EH (cell line): ENCODE measurements around the gene GYPE.
"Not testable (repeated sequence)": the region's sequence is repeated elsewhere in the genome, so short reads cannot be mapped to it uniquely, and the experiment has no call there.

ENCODE experiments used
- DNase-seq: peaks from one replicate; pipeline ENCODE4 v3.0.0-alpha.2; 2015; ENCODE audit warnings: low read depth

GYPE gene

GRCh38 chr4:143869925-143870324 lies 35.4 kb downstream of the GYPE start:
- not testable (repeated sequence) for DNase-seq

GRCh38 chr4:143862716-143863115 lies 42.6 kb downstream of the GYPE start:
- not testable (repeated sequence) for DNase-seq

- DNase-seq, result no peak
Measured at GRCh38 chr4:143858456-143858855, 46.9 kb downstream of the GYPE start.

- DNase-seq, result not testable (repeated sequence)
Measured at GRCh38 chr4:143857391-143858336, 47.7 kb downstream of the GYPE start.

- not testable (repeated sequence) for DNase-seq
Measured at GRCh38 chr4:143856017-143856557, 49.3 kb downstream of the GYPE start.

GRCh38 chr4:143854645-143855044 lies 50.7 kb downstream of the GYPE start:
- DNase-seq, result not testable (repeated sequence)

- not testable (repeated sequence) for DNase-seq
Measured at GRCh38 chr4:143849296-143849695, 56.1 kb downstream of the GYPE start.

- not testable (repeated sequence) for DNase-seq
Measured at GRCh38 chr4:143843506-143843832, 61.9 kb downstream of the GYPE start.

GRCh38 chr4:143842624-143843505 lies 62.5 kb downstream of the GYPE start:
- DNase-seq, result not testable (repeated sequence)

- DNase-seq, result not testable (repeated sequence)
Measured at GRCh38 chr4:143839413-143839812, 65.9 kb downstream of the GYPE start.

GRCh38 chr4:143834196-143834595 lies 71.2 kb downstream of the GYPE start:
- DNase-seq, result not testable (repeated sequence)

GRCh38 chr4:143833676-143834075 lies 71.7 kb downstream of the GYPE start:
- not testable (repeated sequence) for DNase-seq

- DNase-seq, result not testable (repeated sequence)
Measured at GRCh38 chr4:143830576-143830975, 74.8 kb downstream of the GYPE start.

GRCh38 chr4:143829239-143829620 lies 76.1 kb downstream of the GYPE start:
- not testable (repeated sequence) for DNase-seq
